Measurements from ENCODE around the gene TSPO2. TPM values are rescaled to one million over a fixed set of nuclear protein-coding genes. Genes with fewer than 3 reads are reported as not detected.

The TSPO2 gene
- total RNA-seq, 1 experiment from 2014 or later = not detected

DNA sequence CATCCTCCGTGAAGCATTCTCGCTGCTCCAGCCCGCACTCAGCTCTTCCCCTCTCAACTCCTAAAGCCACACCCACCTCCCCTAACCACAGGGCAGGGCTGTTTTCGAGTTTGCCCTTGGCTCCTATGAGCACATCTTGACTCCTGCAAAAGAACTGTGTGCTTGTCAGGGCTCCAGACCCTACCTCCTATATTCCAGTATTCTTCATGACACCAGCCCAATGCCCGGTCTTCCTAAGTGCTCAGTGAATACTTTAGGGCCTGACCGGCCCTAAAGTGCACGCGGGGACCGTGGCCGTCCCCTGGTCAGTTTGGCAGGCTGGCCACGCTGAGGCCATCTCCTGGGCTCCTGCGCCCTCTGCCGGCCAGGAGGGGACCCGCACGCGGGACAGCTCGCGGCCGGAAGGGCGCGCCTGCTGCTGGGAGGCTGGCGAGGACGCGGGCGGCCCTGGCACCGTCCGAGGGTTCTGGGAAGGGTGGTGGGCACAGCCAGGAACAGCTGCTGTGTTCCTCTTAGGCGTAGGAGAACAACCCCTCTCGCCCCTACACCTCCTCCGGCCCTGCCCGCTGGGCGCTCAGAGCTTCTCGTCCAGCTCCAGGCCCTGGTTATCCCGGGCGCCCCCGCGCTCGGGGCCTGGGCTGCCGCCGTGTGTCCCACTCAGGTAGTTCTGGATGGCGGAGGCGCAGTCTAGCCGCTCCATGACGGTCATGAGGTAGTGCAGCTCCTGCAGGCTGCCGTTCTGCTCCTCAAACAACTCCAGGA is 14.3 kb upstream of the TSPO2 start:
- peak; percentile 69 for DNase-seq (ENCODE audit: low spot score)

DNA sequence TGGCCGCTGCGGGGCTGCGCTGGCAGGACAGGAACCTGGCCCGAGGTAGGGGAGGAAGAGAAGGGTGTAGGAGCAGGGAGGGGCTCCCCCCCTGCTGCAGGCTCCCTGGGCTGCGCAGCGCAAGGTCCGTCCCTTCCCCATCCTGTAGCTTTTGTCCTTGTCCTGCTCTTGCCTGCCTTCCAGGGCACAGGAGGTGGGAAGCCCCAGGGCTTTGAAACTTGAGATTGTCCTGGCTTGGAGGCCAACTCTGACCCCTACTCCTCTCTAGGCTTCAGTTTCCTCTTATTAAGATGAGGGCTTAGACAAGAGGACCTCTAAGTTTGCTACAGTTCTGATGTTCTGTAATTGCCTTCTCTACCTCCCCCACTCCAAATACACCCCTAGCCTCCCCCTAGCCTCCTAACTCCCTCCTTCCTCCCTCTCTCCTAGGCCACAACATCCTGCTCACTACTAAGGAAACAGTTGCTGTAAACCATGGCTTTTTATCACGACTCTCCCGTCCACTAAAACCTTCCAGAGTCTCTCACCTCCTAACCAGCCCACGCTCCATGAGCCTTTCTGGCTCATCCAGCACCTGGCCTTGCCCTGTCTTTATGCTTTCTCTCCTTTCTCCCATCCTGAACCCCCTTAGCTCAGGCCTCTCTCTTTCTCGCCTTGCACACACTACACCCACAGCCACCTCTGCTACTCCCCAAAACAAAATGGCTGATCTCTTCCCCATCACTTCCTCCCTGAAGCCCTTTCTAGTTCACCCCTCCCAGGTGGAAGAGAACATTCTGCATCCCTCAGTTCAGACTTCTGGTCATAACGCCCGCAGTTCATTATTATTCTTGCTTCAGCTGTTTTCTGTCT is 13.5 kb upstream of the TSPO2 start:
- DNase-seq (ENCODE audit: low spot score) = no peak

DNA sequence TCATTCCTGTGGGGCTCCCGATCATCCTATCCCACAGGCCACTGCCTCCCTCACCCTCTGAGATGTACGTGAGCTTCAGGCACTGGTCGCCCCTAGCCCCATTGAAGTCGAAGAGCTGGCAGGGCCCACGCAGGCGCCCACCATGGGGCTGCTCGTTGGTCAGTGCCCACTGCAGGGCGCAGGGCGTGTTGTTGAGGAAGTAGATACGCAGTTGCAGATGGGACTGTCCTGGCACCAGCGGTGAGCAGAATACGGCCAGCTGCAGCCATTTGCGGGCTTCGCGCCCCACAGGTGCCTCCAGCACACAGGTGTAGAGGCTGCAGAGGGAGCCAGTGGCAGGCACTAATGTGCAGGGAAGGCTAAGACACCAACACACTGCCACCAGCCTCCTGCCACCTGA is 9.4 kb upstream of the TSPO2 start:
- DNase-seq (ENCODE audit: low spot score) = no peak

DNA sequence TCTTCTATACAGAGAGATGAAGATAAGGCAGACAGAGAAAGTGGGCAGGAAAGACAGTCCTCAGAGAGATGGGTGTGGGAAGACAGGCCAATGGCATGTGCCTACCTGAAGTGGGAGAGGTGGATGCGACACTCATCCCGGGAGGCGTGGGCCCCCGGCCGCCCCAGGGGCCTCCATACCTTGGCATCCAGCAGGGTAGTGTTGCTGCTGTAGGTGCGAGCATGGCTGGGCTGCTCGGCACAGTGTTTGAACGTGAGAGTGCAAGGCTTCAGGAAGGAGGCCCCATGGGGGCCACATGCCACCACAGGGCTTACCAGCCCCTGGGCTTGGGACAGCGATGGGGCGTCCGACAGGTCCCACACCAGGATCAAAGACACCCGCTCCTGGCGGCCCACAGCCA is 8.5 kb upstream of the TSPO2 start:
- DNase-seq (ENCODE audit: low spot score) = no peak

DNA sequence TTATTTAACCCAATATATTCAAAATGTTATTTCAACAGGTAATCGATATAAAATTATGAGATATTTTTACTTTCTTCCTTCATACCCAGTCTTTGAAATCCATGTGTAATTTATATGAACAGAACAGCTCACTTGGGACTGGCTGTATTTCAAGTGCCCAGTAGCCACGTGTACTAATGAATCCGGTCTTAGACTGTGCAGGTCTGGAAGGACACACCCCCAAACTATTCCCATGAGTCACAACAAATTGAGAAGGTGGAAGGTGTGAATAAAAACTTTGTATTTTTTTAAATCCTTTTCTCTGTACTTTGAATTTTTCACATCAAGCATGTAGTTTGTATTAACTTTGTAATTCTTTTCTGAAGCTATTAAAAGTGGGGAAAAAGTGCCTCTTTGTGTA is 6.1 kb upstream of the TSPO2 start:
- peak; percentile 44 for DNase-seq (ENCODE audit: low spot score)

DNA sequence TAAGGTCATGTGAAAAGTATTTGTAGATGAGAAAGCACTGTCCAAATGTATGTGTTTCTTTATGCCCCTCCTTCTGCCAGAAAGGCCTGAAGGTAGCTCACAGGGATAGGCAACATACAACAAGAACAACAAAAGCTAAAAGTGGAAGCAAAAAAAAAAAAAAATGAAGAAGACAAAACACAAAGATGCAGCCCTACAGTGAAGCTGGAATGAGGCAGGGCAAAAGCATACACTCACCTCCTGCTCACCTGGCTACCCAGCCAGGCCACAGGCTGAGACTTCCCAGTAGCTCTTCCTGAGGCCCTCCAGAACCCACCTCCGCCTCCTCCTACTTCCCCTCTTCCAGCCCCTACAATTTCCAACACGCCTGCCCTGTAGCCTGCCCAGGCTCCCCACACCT is 5.7 kb upstream of the TSPO2 start:
- no peak for DNase-seq (ENCODE audit: low spot score)

DNA sequence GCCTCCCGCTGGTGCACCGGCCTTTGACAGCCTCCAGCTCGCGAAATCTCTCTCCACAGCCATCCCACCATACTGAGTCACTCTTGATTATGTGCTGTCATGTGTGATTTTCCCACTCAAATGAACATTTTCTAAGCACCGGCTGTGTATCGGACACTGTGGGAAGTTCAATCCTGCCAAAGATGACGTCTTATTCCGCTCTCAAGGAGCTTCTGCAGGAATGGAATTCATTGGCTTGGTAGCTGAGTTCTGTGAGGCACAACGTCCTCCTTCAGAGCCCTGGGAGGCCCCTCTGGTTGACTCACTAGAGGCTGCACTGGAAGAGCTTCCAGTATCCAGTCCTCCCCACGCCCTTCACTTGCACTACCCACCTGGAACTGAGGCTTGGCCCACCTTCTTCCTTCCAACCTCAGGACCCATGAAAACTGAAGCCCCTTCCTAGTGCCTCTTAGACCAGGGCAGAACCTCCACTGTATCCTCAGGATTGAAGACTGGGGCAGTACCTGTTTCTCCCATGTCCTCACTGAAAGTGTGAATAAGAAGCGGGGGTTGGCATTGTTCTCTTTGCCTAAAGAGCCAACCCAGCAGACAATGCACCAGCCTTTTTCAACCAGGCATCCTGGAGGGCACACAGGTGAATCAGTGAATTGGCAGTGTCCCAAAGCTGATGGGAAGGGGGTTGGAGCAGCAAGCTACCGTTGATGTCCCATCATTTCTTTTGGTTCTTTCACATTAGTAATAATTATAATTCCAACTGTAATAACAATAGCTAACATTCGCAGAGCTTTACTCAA is 5.0 kb upstream of the TSPO2 start:
- DNase-seq (ENCODE audit: low spot score) = no peak

DNA sequence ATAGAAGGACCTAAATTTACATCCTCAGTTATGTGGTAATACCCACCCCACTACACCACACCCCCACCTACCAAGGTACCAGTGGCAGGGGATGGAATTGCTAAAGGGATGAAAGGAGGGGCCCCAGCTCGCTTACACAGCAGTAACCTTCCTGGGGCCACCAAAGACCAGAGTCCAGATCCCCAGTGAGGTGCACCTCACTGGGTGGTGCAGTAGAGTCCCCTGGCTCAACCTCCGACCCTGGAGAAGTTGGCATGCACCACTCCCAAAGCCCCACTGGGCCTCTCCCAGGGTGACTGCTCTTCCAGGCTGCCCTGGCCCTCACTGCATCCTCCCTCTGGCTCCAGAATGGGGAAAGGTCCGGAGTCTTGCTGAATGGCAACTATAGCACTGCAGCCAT is 4.1 kb upstream of the TSPO2 start:
- DNase-seq (ENCODE audit: low spot score) = no peak

DNA sequence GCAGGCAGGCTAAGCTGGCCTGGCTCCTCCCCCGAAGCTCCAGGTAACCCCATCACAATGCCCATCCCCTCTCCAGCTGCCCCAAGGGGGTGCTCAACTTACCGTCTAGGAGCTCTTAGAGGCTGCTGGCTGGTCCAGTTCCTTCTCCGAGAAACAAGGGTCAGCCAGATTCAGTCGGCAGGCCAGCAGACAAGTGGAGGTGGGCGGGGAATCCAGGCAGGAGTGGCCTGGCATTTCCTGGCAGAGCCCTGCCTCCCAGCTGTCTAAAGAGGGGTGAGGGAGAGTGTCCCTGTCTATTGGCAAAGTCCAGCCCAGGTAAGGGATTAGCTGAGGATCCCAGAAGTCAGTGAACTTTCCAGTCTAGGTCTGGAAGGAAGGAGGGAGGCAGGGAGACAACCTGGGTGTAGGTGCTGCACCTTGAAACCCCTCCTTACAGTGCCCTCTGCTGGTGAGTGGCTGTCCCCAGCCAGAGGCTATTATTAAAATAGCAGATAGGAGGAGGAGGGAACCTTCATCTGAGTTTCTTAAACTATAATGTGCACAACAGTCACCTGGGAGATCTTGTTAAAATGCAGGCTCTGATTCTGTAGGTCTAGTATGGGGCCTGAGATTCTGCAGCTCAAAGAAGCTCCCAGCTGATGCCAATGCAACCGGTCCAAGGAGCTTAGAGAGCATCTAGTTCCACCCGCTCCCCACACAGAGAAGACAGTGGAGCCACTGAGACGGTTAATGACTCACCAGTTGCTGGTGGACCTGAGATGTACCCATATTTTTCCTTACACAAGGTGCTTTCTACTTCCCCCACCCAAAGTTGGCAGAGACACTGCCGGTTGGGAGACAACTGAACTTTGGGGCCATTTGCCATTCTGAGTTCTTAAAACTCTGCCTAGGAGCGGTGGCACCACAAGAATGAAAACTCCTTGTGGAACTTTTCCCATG is 2.9 kb upstream of the TSPO2 start, which contains the start of gene UNC5CL:
UNC5CL (minus strand) TSS at position 162 of the 939 bp plus-strand sequence. CDS start 4,147 bp downstream, outside the sequence.
- peak; percentile 33 for DNase-seq (ENCODE audit: low spot score)

DNA sequence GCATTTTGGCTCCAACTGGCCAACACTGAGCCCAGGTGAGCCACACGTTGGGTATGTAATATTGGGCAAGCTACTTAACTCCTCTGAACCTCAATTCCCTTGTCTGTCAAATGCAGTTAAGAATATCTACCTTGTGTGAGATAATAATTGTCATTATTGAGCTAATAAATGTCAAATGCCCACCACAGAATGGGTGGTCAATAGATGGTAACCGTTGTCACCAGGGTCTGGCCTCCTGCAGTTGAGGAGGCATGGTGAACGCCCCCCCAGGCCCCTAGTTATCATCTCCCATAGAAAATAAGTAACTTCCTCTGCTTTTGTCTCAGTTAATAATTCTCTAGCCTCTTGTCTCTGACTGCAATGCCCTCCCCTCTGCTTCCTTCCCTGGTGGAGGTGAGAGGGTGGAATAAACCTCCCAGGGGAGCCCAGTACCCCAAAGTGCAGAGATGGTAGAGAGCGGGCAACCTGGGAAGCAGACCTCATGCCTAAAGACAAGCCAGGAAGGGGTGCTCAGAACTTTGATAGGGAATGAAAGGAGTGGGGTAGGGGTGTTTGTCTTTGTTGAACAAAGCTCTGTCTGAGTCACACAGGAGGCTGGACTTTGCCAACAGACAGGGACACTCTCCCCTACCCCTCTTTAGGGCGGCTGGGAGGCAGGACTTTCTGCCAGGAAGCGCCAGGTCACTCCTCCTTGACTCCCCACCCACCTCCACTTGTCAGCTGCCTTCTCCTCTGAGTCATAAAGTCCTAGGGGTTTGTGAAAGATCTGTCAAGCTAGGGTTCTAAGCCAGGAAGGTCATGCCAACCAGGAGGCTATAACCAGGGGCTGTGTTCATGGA is 1.9 kb upstream of the TSPO2 start:
- peak; percentile 62 for DNase-seq (ENCODE audit: low spot score)

DNA sequence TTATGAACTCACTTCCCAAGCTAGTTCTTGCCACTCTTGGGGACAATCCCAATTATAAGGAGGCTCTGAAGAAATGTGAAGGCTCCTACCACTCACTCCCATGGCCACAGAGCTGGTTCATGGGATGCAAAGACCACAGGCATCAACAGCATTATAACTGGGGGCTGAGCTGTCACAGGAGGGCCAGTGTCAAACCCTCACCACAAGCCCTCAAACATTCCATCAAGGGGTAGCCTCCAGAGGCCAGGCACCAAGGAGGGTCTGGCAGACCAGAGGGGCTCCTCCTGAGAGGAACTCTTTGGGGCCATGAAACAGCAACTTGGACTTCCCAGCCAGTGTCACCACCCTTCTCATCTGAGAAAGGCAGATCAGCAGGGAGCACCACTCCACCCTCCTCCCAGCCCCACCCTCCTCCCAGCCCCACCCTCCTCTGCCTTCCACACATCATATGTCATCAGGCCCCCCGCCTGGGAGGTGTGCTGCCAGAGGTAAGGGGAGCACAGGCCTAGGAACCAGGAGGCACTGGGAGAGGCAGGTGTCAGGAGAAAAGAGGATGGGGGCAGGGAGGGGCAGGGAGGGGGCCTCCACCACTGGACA is 1.2 kb upstream of the TSPO2 start:
- no peak for DNase-seq (ENCODE audit: low spot score)

DNA sequence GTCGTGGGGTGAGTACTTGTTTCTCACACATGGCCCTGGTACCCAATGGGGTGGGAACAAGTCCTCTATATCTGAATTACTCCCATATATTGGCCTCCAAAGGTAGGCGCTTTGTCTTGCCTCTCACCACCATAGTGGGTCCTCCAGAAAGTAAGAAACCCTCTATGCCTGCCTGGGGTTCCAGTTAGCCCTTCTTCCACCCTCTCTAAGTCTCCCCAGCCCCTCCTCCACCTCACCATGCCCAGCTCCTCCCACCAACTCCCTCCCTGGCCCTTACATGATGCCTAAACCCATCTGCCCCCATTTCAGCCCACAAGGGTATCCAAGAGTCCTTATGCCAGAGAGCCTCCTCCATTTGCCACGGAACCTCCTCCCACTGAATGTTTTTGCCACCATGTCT is 884 bp downstream of the TSPO2 start:
- DNase-seq (ENCODE audit: low spot score) = no peak

DNA sequence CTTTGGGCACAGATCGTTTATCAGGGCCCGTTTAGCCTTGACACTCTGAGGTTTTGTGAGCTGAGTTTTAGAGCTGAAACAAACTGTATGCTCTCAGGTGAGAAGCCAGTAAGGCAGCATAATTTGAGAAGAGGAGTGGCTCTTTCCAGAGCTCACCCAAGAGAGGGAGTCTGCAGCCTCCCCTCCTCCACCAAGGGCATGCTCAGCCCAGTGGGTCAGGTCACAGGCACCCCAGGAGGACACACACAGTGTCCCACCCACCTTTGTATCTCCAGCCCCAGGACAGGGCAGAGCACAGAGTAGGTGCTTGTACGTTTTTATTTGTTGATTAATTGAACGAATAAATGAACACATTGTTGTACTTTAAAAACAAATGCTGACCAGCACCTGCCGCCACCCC is 3.4 kb downstream of the TSPO2 start:
- no peak for DNase-seq (ENCODE audit: low spot score)

DNA sequence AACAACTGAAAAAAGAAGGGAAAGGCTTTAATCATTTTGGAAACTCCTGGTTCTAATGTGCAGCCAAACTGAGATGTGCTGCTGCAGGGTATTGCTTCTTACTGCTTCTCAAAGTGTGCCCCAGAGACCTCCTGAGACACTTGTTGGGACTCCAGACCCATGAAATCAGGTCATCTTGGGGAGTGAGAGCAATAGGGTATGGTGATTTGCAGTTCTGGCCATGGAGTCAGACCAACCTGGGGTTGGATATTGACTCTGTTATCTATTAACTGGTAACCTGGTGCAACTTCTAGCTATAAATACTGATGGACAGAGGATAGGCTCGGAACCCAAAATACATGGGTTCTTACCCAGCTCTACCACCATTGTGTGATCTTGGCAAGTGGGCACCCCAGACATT is 3.8 kb downstream of the TSPO2 start:
- DNase-seq (ENCODE audit: low spot score) = no peak

DNA sequence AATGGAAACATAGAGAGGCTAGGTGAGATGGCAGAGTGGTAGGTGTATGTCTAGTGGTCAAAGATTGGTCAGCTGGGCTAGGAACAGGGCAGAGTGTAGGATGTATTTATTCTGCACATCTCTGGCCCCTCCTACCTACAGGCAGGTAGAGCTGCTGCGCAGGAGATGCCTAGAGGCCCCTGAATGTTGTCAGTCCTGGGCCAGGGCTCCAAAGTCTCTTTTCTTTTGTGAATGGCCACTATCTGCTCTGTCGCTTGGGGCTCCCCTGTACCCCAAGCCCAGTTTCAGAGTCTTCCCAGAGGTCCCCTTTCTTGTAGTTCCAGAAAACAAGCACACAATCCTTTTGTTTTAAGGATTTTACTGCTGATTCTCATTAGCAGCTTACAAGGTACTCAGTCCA is 5.0 kb downstream of the TSPO2 start:
- no peak for DNase-seq (ENCODE audit: low spot score)

DNA sequence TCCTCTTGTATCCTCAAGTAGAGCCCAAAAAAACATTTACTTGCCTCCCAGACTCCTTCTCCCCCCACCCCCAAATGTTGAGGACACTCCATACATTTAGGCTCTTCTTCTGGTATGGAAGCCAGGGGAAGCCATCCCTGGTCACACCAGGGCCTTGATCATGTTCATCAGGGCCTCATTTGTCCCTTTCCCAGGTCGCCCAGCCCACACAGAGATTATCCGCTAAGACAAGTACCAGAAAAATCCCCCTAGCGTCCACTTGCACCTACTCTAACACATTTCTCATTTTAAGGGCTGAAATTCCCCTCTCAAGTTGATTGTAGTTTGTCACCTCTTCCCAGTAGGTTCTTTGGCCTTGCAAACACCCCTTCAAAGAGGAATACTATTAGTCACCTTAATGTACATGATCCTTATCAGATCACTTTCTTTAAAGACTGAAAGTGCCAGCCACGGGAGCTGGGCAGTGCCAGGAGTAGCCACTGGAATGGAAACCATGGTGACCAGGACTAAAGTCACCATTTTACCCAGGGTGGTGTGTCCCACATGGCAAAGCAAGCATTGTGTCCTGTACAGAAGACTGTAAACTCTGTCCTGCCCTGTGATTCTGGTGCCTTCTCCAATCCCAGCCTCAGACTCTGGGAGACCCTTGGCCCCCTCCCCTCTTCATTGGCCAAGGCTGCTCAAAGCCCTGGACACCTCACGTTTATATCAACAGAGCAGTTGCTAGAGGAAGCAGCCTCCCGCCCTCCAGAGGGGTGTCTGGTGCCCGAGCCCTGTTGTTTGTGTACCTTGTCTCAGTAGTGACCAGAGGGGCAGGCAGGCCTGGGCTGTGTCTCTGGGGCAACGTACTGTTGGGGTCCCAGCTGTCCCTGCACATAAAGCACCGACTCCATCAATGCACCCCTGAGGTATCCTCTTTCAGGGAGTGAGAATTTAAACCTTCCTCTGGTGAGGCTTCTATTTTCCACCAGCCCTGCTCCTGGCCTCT is 5.8 kb downstream of the TSPO2 start:
- no peak for DNase-seq (ENCODE audit: low spot score)

DNA sequence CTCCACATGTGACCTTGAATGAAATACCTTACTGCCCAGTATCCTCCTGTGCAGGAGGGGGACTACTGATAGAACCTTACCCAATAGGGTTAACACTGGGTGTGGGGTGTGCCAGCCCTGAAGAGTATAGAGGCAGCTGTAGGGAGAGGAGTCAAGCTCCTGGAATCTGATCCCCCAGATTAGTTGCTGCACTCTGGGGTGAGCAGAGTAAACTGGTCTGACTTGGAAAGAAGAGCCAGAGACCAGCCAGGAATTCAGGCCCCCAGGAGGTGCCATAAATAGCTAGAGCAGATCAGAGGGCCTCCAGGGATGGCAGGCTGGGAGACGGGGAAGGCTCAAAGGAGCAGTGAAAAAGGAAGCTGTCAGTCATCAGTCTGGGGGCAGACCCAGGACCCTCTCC is 7.3 kb downstream of the TSPO2 start:
- no peak for DNase-seq (ENCODE audit: low spot score)

DNA sequence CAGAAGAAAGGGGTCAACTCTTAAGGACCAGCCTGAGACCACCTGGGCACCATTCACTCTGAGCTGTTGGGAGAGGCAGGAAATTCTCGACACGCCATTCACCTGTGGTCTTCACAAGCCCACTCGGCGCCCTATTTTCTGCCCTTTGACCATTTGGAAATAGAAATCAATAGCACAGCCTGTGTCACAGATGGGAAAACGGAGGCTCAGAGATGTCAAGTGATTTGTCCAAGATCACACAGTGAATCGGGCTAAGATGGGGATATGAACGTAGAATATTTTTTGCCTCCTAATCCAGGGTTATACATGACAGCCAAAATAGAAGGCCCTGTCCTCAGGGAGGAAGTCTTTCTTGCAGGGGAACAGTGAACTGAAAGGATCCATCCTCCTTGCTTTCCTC is 7.7 kb downstream of the TSPO2 start:
- no peak for DNase-seq (ENCODE audit: low spot score)

DNA sequence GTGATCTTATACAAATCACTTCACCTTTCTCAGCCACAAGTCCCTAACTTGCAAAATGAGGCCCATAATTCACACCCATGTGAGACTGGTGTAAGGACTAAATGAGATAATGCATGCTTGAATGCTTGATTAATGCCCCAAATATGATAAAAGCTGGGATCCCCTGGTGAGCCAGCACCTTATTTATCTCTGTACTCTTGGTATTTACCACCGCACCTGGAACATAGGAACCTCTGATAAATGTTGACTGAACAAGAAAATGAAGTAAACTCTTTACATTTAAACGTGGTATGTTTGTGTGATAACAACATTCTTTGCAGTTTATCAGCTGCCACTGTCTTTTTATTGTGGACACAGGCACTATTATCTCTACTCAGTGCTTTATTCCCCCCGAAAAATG is 8.3 kb downstream of the TSPO2 start:
- DNase-seq (ENCODE audit: low spot score) = no peak
